PC-9 (cell line): ENCODE data around the gene CEP41. TPM values are rescaled to one million over a fixed set of nuclear protein-coding genes. Genes with fewer than 3 reads are reported as not detected.

Experiments
- BruUV-seq: library from RNA; stranded (reverse); fragments of 400-500 nt; replicated peaks from 2 replicates; lab custom pipeline; 2021; lab: Mats Ljungman, UMichigan
- CTCF ChIA-PET: fragments of 300-600 bp; sonication (Branson Sonifier 250); formaldehyde crosslinking; loops from one replicate; lab custom pipeline; 2022; ENCODE audit warnings: antibody characterized with exemption; lab: Charles Lee
- POLR2A ChIA-PET: fragments of 300-600 bp; sonication (Branson Sonifier 250); formaldehyde crosslinking; loops from one replicate; lab custom pipeline; 2022; ENCODE audit warnings: antibody characterized with exemption; ENCODE audit not compliant: unreplicated experiment; lab: Charles Lee
- DNase-seq, 2 experiments: peaks; one replicate each; pipeline versions ENCODE4 v3.0.0 to v3.0.0-alpha.2; 2015 to 2022; ENCODE audit warnings: mixed read lengths in 1 of 2
- H2AFZ ChIP-seq: fragments of 200-600 bp; sonication (generic); 2 replicates; pipeline ENCODE4 v1.8.1; 2017; ENCODE audit warnings: antibody characterized with exemption
- H3F3A ChIP-seq: fragments of 200-600 bp; sonication (generic); 2 replicates; pipeline ENCODE4 v1.8.1; 2017; ENCODE audit warnings: antibody characterized with exemption, mild to moderate bottlenecking, low read depth; ENCODE audit not compliant: insufficient read depth
- H3K27ac ChIP-seq: fragments of 200-600 bp; sonication (generic); 2 replicates; pipeline ENCODE4 v1.6.1; 2016; ENCODE audit warnings: mixed run types
- H3K27me3 ChIP-seq: fragments of 200-600 bp; sonication (generic); 2 replicates; pipeline ENCODE4 v1.6.1; 2016; ENCODE audit warnings: low read depth, mixed run types; ENCODE audit not compliant: insufficient read depth
- H3K36me3 ChIP-seq: fragments of 200-600 bp; sonication (generic); 2 replicates; pipeline ENCODE4 v1.6.1; 2016; ENCODE audit warnings: low read depth, mixed run types
- H3K4me1 ChIP-seq: fragments of 200-600 bp; sonication (generic); replicated peaks from 2 replicates; pipeline ENCODE4 v1.6.1; 2016; ENCODE audit warnings: mixed run types; ENCODE audit not compliant: insufficient read depth
- H3K4me2 ChIP-seq: fragments of 200-600 bp; sonication (generic); 2 replicates; pipeline ENCODE4 v1.6.1; 2017; ENCODE audit warnings: mixed run types
- H3K4me3 ChIP-seq: fragments of 200-600 bp; sonication (generic); 2 replicates; pipeline ENCODE4 v1.6.1; 2016; ENCODE audit warnings: mixed run types
- H3K79me2 ChIP-seq: fragments of 200-600 bp; sonication (generic); 2 replicates; pipeline ENCODE4 v1.6.1; 2017; ENCODE audit warnings: low read depth, mixed run types
- H3K9me2 ChIP-seq: fragments of 200-600 bp; sonication (generic); 2 replicates; pipeline ENCODE4 v1.8.1; 2017; ENCODE audit warnings: mild to moderate bottlenecking; ENCODE audit not compliant: insufficient read depth
- H3K9me3 ChIP-seq: fragments of 200-600 bp; sonication (generic); 2 replicates; pipeline ENCODE4 v1.8.1; 2016; ENCODE audit warnings: low read depth; ENCODE audit not compliant: insufficient read depth
- H4K20me1 ChIP-seq: fragments of 200-600 bp; sonication (generic); 2 replicates; pipeline ENCODE4 v1.8.1; 2017; ENCODE audit not compliant: insufficient read depth
- CTCF ChIP-seq: fragments of 200-600 bp; sonication (generic); conservative IDR thresholded peaks from 2 replicates; pipeline ENCODE4 v1.6.1; 2017; ENCODE audit warnings: mixed run types, antibody characterized with exemption, mild to moderate bottlenecking, moderate library complexity
- EZH2 ChIP-seq: fragments of 200-600 bp; sonication (generic); IDR thresholded peaks from 2 replicates; pipeline ENCODE4 v1.8.0; 2017; ENCODE audit warnings: antibody characterized with exemption, low read depth
- intact Hi-C: fragments of 100-400 bp; cut with micrococcal nuclease; formaldehyde crosslinking; loops from one replicate; pipeline ENCODE4 v1.10.0; 2022; ENCODE audit not compliant: unreplicated experiment
- total RNA-seq: library from RNA; stranded (reverse); gene quantifications from 2 replicates; pipeline ENCODE4 v1.2.3, GENCODE V29; 2021

The CEP41 gene
- total RNA-seq, 1 experiment from 2014 or later = 18.0 TPM

GRCh38 chr7:130372402-130373165, 68.2 kb downstream of the CEP41 start:
- Histone ChIP-seq H3K27me3 (no peaks in the 10 kb centered on the region), H3K79me2 (no peaks in the 10 kb centered on the region), H2AFZ (no peak overlapping the region), H3K4me3 (no peak overlapping the region), H3K36me3 (no peaks in the 10 kb centered on the region), H3F3A (peaks cover 6% of the 10 kb centered on the region; the same call in 1 of the 2 replicates), H3K9me3 (no peaks in the 10 kb centered on the region), H3K9me2 (no peaks in the 10 kb centered on the region), H4K20me1 (no peaks in the 10 kb centered on the region), H3K27ac (no peak overlapping the region), H3K4me2 (no peak overlapping the region), H3K4me1 (peaks cover 13% of the 10 kb centered on the region)
- ChIA-PET POLR2A (interaction anchor here (0.7 kb wide), 1 partner anchor 88 kb away, joined by 5 read pairs; no protein-coding TSS in a partner anchor), CTCF (interaction anchor here (0.7 kb wide), 1 partner anchor 22 kb away, joined by 3 read pairs; no protein-coding TSS in a partner anchor)
- TF ChIP-seq CTCF = no peak
- no peak for TF ChIP-seq EZH2
- BruUV-seq = no TSS peak
- intact Hi-C loops = no loop called here
- DNase-seq = no peak

DNA sequence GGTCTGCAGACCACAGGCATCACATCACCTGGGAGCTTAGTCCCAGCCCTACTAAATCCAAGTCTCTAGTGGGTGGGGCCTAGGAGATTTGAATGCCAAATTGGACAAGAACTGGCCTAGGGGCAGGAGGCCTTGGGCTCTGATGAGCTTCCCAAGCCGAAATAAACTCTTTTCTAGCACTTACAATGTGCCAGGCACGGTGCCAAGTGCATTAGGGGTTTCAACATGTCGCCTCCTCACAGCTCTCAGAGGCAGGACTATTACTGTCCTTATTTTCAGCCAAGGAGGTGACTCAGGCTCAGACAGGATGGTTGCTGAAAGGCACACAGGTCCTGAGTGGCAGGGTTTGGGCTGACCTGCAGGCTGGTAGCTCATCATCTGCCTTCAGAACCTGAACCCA, 69.8 kb downstream of the CEP41 start:
- no peaks in the 10 kb centered on the region for H3K9me2 ChIP-seq
- intact Hi-C loops = no loop called here
- H3K27ac ChIP-seq = no peak overlapping the region
- H3K27me3 ChIP-seq = no peaks in the 10 kb centered on the region
- no TSS peak for BruUV-seq
- ChIA-PET CTCF (no interaction called here), POLR2A (interaction anchor here (0.7 kb wide), 1 partner anchor 1291 kb away, joined by 5 read pairs; no protein-coding TSS in a partner anchor)
- H4K20me1 ChIP-seq = no peaks in the 10 kb centered on the region
- H2AFZ ChIP-seq = no peak overlapping the region
- no peak for DNase-seq
- no peaks in the 10 kb centered on the region for H3K9me3 ChIP-seq
- H3K4me2 ChIP-seq = no peak overlapping the region
- no peaks in the 10 kb centered on the region for H3K36me3 ChIP-seq
- no peak overlapping the region for H3K4me3 ChIP-seq
- H3K4me1 ChIP-seq = peaks cover 21% of the 10 kb centered on the region
- H3F3A ChIP-seq = peaks cover 6% of the 10 kb centered on the region; the same call in 1 of the 2 replicates
- no peaks in the 10 kb centered on the region for H3K79me2 ChIP-seq
- TF ChIP-seq CTCF (no peak), EZH2 (no peak)

DNA sequence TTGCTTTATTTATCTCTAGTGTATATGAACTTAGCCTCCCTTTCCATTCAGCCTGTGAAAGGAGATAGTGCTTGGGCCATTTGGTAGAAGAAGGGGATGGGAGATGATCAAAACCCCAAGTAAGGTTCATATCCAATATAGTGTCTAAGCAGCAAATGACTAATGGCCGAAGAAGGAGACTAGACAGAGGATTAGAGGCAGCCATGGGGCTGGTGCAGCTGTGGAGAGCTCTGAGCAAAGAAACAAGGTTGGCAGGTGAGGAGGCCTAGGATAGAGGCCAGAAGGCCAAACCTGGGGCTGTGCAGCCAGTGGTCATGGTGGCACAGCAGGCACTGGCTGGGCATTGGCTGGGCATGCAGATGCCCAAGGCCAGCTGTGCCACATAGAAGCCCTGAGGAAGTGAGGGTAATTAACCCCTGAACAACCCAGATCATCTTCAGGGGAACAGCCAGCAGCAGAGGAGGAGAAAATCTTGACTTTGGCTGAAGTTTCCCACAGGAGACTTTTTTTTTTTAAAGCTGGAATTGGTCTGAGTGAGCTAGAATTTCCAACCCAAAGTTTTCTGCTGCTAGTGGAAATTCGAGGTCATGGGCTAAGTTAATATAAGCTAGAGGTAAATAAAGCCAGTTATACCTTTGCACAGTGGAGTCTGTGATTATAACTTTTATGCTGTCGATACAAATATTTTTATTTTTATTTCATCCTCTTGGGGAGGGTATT, 70.8 kb downstream of the CEP41 start:
- Histone ChIP-seq H3K9me3 (no peaks in the 10 kb centered on the region), H2AFZ (no peak overlapping the region), H3K4me2 (no peak overlapping the region), H3K9me2 (no peaks in the 10 kb centered on the region), H3K36me3 (no peaks in the 10 kb centered on the region), H4K20me1 (no peaks in the 10 kb centered on the region), H3F3A (peaks cover 6% of the 10 kb centered on the region; the same call in 1 of the 2 replicates), H3K27me3 (no peaks in the 10 kb centered on the region), H3K79me2 (no peaks in the 10 kb centered on the region), H3K4me3 (no peak overlapping the region), H3K27ac (no peak overlapping the region), H3K4me1 (peaks cover 29% of the 10 kb centered on the region)
- no peak for TF ChIP-seq EZH2
- TF ChIP-seq CTCF = no peak
- no TSS peak for BruUV-seq
- intact Hi-C loops = no loop called here
- ChIA-PET POLR2A (no interaction called here), CTCF (no interaction called here)
- DNase-seq = no peak
